ENCODE measurements around the gene LSM3.

Gene LSM3

GRCh38 chr3:14194865-14195264, 16.2 kb downstream of the LSM3 start:
- in situ Hi-C loops (cut with HindIII; ENCODE audit: low sequenced_read_pairs) = no loop called here

GRCh38 chr3:14199641-14200040, 21.0 kb downstream of the LSM3 start:
- in situ Hi-C loops (cut with HindIII; ENCODE audit: low sequenced_read_pairs) = no loop called here

GRCh38 chr3:14200276-14200675, 21.7 kb downstream of the LSM3 start:
- in situ Hi-C loops (cut with HindIII; ENCODE audit: low sequenced_read_pairs) = no loop called here

- in situ Hi-C loops (cut with HindIII; ENCODE audit: low sequenced_read_pairs) = no loop called here
Observed at GRCh38 chr3:14200841-14201240, 22.2 kb downstream of the LSM3 start.

- in situ Hi-C loops (cut with HindIII; ENCODE audit: low sequenced_read_pairs) = no loop called here
Observed at GRCh38 chr3:14201940-14202684, 23.5 kb downstream of the LSM3 start.

GRCh38 chr3:14202874-14203520, 24.4 kb downstream of the LSM3 start:
- in situ Hi-C loops (cut with HindIII; ENCODE audit: low sequenced_read_pairs) = no loop called here

- in situ Hi-C loops (cut with HindIII; ENCODE audit: low sequenced_read_pairs) = no loop called here
Observed at GRCh38 chr3:14203521-14204079, 25.0 kb downstream of the LSM3 start.

- in situ Hi-C loops (cut with HindIII; ENCODE audit: low sequenced_read_pairs) = no loop called here
Observed at GRCh38 chr3:14204515-14205284, 26.1 kb downstream of the LSM3 start.

- in situ Hi-C loops (cut with HindIII; ENCODE audit: low sequenced_read_pairs) = no loop called here
Observed at GRCh38 chr3:14206548-14207177, 28.0 kb downstream of the LSM3 start.

- in situ Hi-C loops (cut with HindIII; ENCODE audit: low sequenced_read_pairs) = no loop called here
Observed at GRCh38 chr3:14208168-14208567, 29.6 kb downstream of the LSM3 start.

GRCh38 chr3:14208977-14209394, 30.4 kb downstream of the LSM3 start:
- in situ Hi-C loops (cut with HindIII; ENCODE audit: low sequenced_read_pairs) = no loop called here

GRCh38 chr3:14209581-14210289, 31.1 kb downstream of the LSM3 start:
- in situ Hi-C loops (cut with HindIII; ENCODE audit: low sequenced_read_pairs) = no loop called here

- in situ Hi-C loops (cut with HindIII; ENCODE audit: low sequenced_read_pairs) = no loop called here
Observed at GRCh38 chr3:14210290-14210688, 31.7 kb downstream of the LSM3 start.

- in situ Hi-C loops (cut with HindIII; ENCODE audit: low sequenced_read_pairs) = no loop called here
Observed at GRCh38 chr3:14210843-14211594, 32.4 kb downstream of the LSM3 start.

GRCh38 chr3:14211621-14212020, 33.0 kb downstream of the LSM3 start:
- in situ Hi-C loops (cut with HindIII; ENCODE audit: low sequenced_read_pairs) = no loop called here

GRCh38 chr3:14212032-14212431, 33.4 kb downstream of the LSM3 start:
- in situ Hi-C loops (cut with HindIII; ENCODE audit: low sequenced_read_pairs) = no loop called here

GRCh38 chr3:14213066-14213774, 34.6 kb downstream of the LSM3 start:
- in situ Hi-C loops (cut with HindIII; ENCODE audit: low sequenced_read_pairs) = no loop called here

- in situ Hi-C loops (cut with HindIII; ENCODE audit: low sequenced_read_pairs) = no loop called here
Observed at GRCh38 chr3:14214764-14215163, 36.1 kb downstream of the LSM3 start.

Data from DLD1 (cell line).